A549 treated with ZK216348 at 1 μM for 4 hours (cell line): ENCODE measurements around the gene TSPY10. TPM values are rescaled to one million over a fixed set of nuclear protein-coding genes. Genes with fewer than 3 reads are reported as not detected.

Experiments used
- total RNA-seq: library from RNA; stranded (reverse); fragments of 200-300 nt; extraction: Qiagen RNA extraction; gene quantifications from 5 replicates; pipeline ENCODE4 v1.2.3, GENCODE V29; 2022; ENCODE audit warnings: low read depth

Gene TSPY10, protein sequence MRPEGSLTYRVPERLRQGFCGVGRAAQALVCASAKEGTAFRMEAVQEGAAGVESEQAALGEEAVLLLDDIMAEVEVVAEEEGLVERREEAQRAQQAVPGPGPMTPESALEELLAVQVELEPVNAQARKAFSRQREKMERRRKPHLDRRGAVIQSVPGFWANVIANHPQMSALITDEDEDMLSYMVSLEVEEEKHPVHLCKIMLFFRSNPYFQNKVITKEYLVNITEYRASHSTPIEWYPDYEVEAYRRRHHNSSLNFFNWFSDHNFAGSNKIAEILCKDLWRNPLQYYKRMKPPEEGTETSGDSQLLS
- not detected in 5 replicates for total RNA-seq

GRCh38 chrY:9527580-9527979 lies at the start of gene TSPY10:
TSS of gene TSPY10 (plus strand) at chrY:9527880. CDS start at chrY:9527926, 46 bp downstream.

DNA sequence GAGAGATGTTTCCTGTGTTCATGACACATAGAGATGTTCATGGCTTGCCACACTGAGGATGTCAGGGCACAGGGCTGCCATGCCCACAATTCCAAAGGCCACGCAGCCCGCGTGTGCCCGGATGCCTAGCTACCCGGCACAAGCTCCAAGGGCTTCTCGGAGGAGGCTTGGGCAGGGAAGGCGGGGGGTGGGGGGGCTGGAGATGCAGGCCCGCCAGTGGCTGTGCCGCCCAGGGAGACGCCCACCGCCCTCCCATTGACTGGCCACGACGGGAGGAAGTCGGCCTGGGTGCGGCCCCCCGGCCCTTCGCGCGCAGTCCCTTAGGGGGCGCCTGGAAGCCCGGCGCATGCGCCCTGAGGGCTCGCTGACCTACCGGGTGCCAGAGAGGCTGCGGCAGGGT lies 40.7 kb upstream of the TSPY10 start, which contains the start of gene TSPY9:
TSS of gene TSPY9 (plus strand) at position 301 of the 400 bp plus-strand sequence. CDS start at position 347, 46 bp downstream.

Other genes starting within 250 kb of the TSPY10 start
- not detected in 5 replicates for gene TSPY4, start 190.4 kb upstream of the TSPY10 start, total RNA-seq
- not detected in 5 replicates for gene TSPY8, start 170.1 kb upstream of the TSPY10 start, total RNA-seq
- gene TSPY3, start 129.5 kb upstream of the TSPY10 start, total RNA-seq = not detected in 5 replicates
- gene TSPY1, start 60.9 kb upstream of the TSPY10 start, total RNA-seq = not detected in 5 replicates
- not detected in 5 replicates for gene TSPY9, start 40.6 kb upstream of the TSPY10 start, total RNA-seq